Heart left ventricle (tissue), 13 donors: ENCODE results near the gene PRKCG.

Source experiments
- CTCF ChIP-seq, 12 donors: fragments of 200-600 bp; sonication (generic) in 4 of 12; IDR thresholded peaks; one replicate each; pipeline versions ENCODE4 v1.5.0 to v1.8.0; 2018 to 2022; ENCODE audit warnings: antibody characterized with exemption in 12 of 12, mild to moderate bottlenecking in 5 of 12
- POLR2A ChIP-seq, 2 donors: fragments of 450-650 bp; IDR thresholded peaks; one replicate each; pipeline ENCODE4 v1.6.1; 2017; ENCODE audit warnings: antibody characterized with exemption in 2 of 2, mild to moderate bottlenecking in 2 of 2, moderate library complexity in 2 of 2
- donor health status: ischemic (EF 13 %, LVEDD 7.1; RV severe dilation, severe dysfunction).
- donor health status: DM: no; HTN: yes; CAD: no.
- donor health status: DM: no; HTN: no; CAD: no.
- donor health status: ischemic (EF 25% LVEDD 6.9; RV normal size, moderate dysfunction).
- donor health status: ischemic (EF 25% LVEDD 5.7; RV mildly dilated, moderate dysfunction).
- donor health status: ischemic (EF 35%, LVEDD 5.7; RV mildly dilated, moderate dysfunction).
- donor health status: nonischemic (EF 11% LVEDD 7.7; RV severe dilation, severe dysfunction).
- donor health status: DM: yes; HTN: yes; CAD: no.
- donor health status: PGD.
- donor health status: ischemic (EF 29% LVEDD 5.4; RV normal size, mild dysfunction).
- donor health status: nonischemic (EF 23%, LVEDD 6.1; RV moderate dilation, normal function).

- no peak for TF ChIP-seq CTCF (IDR thresholded peaks at IDR 0.05)
- no peak for TF ChIP-seq POLR2A (IDR thresholded peaks at IDR 0.05)
These were observed 10.5 kb upstream of the PRKCG start for GRCh38 chr19:53871454-53871853.
